ENCODE data around the gene AP1B1.
A peak's percentile ranks its signal among the peaks of the same experiment; 100 is the strongest.
"Not testable (repeated sequence)": the region's sequence is repeated elsewhere in the genome, so short reads cannot be mapped to it uniquely, and the experiment has no call there.

Gene AP1B1

DNA sequence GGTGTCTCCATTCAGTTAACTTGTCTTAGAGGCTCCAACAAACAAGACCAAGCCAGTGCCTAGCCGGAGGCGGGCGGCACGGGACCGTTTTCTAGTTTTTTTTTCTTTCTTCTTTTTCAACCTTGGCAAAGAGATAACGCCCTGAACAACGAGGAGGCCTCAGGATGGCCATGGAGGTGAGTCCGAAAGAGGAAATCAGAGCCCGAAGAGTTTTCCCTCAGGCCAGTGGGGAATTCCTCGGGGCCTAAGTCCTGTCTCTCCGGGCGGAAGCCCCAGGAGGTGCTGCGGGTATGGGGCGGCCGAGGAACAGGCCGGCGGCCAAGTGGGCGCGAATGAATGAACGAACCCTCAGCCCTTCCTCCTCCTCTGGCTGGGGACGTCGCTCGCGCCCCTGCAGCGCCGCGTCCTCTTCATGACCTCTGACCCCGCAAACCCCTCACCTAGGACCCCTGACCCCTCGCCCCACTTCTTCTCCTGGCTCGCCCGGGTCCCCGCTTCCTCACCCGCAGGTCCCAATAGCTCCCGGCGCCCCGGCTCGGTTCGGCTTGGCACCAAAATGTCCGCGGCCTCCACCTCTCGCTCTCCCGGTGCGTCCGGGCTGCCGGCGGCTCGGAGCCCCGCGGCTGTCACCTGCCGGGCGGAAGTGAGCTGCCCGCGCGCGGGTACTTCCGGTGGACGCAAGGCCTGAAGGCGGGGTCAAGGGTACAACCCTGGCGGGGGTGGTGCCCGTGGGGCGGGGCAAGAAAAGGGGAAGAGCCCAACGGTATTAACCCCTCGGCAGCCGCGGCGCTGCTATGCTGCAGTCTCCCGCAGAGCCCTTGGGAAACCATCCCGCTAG lies at the start of gene AP1B1:
AP1B1 (minus strand) TSS at position 650 of the 838 bp plus-strand sequence. CDS start 21,327 bp downstream, outside the sequence.
- DNase-seq: peak; percentile 96

DNA sequence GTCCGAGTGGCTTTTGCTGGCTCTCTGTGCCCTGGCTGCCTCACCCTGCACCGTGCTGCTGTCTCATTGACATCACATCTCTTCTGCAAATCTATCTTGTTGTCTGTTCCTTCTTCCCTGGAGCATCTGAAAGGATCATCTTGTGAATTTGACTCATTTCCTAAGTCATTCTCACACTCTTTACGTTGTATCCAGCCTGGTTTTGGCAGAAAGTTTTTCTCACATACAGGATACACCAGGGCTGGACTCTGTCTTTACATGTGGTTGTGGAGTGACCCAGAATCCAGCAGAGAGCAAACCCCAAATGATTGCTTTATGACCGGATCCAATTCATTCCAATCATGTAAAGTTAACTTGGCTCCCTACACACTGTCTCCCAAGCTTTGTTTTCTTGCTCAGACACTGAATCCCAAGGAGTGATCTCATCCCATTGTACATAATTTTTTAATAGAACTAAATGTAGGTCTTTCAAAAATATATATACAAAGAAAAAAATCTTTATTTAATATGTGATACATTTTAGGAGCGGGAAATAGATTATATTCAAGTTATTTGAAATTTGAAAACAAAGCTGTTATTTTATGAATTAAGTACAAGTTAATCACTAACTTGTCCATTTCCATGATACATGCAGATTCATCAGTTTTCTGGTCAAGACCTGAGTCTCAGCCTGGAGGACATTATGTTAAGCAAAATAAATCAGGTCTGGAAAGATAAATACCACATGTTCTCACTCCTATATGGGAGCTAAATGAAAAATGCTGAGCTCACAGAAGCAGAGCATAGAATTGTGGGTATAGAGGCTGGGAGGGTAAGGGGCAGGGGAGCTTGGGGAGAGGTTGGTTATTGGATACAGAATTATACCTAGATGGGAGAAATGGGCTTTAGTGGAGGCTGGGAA lies 47.1 kb upstream of the AP1B1 start:
- no peak for DNase-seq

DNA sequence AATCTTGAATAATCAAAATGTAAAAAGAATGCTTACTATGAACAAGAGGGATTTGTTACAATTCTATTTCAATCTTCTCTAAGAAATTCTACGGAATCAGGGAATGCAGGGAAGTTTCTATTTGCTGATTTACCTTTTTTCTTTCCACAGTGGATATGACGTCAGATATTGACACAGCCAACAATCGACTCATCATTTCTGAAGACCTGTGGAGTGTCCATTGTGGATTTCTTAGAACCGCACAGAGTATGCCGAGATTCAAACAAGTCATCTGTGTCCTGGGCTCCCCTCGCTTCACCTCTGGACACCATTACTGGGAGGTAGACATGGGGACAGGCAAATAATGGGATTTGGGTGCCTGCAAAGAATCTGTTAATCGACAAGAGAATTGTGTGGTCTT lies 45.9 kb upstream of the AP1B1 start:
- peak; percentile 62 for DNase-seq

DNA sequence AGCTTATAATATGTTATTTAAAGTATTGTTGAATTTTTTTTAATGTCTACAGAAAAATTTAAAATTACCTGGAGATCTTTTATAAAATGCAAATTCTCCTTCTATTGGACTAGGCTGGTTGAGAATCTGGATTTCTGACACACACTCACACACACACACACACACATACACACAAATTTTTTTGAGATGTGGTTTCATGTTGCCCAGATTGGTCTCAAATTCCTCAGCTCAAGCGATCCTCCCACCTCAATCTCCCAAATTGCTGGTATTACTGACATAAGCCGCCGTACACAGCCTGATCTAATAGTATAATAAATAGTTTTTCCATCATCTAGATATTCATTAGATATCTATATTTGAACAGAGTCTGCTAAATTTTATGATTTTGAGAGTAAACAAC lies 45.5 kb upstream of the AP1B1 start:
- peak; percentile 41 for DNase-seq

DNA sequence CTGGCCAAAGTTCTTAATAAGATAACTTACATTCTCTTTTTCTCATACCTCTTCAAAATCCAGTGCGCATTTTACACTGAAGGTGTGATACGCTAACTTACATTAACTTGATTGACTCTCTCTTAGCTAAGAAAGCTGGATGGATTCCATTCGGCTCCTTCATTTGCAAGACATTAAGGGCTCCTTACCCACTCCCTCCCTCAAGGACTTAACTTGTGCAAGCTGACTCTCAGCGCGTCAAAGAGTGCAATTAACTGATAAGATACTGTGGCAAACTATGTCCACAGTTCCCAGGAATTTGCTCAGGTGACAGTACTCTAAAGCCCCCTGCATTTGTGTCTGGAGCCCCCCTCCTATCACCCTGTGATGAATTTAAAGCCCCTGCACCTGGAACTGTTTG lies 43.6 kb upstream of the AP1B1 start:
- peak; percentile 9 for DNase-seq

DNA sequence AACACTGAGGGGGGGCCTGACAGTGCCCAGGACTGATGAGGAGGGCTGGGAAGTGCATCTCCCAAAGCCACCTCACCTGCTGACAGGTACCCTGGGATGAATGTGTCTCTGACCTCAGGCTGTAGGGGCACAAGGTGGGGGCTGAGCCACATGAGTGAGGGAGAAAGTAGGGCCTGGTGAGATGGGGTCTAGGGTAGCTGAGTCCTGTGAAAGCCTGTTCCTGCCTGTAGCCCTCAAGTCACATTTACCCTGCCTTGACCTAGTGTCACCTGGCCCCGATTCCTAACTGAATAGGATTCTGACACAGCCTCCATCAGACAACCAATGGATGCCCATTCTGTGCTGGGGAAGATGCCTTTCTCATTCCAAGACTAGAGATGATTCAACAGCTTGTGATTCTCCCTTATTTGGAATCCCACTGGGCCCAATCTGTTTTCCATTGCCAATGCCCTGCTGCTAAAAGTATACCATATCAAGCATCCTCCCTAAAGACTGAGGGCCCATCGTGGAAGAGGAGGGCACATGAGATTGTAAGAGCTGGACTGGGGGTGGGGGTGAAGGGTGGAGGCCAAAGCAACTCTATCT lies 38.9 kb upstream of the AP1B1 start:
- DNase-seq: no peak

DNA sequence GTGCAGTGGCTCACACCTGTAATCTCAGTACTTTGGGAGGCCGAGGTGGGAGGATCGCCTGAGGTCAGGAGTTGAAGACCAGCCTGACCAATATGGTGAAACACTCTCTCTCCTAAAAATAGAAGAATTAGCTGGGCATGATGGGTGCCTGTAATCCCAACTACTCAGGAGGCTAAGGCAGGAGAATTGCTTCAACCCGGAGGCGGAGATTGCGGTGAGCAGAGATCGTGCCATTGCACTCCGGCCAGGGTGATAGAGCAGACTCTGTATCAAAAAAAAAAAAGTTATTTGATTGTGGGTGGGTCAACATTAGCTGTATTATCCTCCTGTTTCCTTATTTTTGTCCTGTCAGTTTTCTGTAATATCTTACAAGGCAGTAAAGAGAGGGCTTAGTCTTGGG lies 38.1 kb upstream of the AP1B1 start:
- DNase-seq: no peak

DNA sequence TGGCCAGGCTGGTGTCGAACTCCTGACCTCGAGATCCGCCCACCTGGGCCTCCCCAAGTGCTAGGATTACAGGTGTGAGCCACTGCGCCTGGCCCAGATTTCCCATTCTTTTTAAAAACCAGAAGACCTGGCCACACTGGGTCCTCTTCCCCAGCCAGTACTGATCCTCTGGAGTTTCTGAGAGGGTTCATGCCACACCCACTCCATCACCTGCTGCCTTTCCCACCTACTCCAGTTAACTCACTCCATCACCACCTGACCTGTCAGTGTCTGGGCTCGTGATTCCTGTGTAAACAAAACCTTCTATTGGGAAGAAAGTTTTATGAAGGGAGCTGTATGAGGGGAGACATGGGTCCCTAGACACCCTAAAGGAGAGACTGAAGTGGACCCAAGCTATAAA lies 30.3 kb upstream of the AP1B1 start:
- not testable (repeated sequence) for DNase-seq

DNA sequence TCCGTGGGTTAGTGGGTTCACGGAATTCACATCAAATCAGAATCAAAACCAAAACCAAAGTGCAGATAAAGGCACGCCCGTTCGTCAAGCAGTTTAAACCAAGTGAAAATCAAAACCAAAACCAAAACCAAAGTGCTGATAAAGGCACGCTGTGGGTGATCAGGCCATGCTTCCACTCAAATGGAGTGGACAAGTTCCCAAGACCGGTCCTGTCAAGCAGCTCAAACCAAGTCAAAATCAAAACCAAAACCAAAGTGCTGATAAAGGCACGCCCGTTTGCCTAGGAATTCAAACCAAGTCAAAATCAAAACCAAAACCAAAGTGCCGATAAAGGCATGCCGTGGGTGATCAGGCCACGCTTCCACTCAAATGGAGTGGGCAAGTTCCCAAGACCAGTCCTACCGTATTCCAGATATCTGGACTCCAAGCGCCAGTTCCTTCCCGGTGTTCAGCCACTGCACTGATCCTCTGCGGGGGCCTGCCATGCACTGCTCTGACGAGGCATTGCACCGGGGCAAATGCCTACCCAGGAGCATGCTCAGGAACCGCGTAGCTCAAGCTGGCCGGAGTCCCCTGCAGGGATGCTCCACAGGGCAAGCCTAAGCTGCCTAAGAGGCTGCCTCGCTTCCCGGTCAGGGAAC lies 26.7 kb upstream of the AP1B1 start:
- DNase-seq: not testable (repeated sequence)

DNA sequence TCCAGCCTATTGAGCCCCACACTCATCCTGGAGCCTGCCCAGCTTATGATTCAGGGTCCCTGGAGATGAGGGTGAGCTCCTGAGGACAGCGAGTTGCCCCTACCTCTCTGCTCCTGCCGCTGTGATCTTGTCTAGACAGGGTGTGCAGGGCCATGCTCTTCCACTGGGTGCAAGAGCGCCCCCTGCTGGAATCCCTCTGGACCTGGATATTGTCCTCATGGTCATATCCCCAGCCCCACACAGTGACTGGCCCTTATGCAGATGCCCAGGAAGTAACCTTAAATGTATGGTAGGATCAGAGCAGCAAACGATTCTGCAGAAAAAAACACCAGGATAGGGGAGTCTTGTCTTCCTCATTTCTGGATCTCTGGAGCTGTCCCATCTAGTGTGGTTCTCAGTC lies 24.4 kb upstream of the AP1B1 start:
- DNase-seq: peak; percentile 38

DNA sequence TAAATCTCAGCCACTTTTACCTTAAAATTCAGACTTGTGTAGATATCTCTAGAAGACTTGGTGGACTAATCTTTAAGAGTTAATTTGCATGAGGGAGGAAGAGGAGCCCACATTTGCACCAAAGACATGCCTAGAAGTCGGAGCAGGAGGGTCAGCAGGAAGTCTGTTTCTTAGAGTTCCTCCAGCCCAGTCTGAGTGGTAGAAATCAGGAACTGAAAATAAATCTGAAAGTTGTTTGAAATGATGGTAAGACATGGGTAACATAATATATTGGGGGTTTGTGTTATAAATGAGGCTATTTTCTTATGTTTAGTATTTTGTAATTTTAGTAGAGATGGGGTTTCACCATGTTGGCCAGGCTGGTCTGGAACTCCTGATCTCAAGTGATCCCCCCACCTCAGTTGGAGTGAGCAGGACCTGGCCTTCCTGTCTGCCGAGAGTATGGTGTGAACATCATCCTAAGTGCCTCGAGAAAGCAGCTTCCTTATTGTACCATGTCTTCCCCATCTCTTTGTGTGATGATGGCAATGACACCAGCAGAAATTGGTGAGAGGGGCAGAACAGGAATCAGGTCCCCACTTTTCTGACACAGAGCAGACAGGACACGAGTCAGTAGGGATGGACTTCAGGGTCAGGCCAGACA lies 23.3 kb upstream of the AP1B1 start:
- not testable (repeated sequence) for DNase-seq

DNA sequence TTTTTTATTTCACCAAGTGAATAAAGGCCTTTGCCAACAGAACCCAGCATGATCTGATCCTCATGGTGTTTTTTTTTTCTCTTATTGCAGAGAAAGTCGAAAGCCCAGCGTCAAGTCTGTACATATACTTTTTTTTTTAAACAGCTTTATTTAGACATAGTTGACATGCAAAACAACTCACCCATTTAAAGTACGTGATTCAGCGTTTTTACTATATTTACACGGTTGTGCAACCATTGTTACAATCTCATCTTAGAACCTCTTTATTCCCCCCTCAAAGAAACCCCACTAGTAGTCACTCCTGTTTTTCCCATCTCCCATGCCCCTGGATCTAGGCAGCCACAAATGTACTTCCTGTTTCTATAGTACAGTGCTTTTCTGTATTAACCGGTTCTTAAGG lies 20.6 kb upstream of the AP1B1 start:
- DNase-seq: no peak

DNA sequence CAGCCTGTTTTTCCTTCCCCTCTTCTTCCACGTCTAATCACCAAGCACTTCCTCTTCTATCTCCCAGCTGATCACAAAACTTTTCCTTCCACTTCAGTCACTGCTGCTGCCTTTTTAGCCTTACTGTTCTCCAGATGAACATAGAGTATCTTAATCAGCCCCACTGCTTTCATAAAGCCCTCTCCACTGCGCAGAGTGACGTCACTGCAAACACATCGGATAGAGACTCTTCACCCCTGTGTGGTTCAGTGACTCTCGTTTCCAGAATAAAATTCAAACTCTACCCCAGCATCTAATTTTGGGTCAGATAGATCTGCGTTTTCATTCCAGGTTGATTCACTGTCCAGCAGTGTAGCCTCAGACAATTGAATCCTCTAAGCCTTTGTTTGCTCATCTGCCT lies 13.2 kb upstream of the AP1B1 start:
- not testable (repeated sequence) for DNase-seq

DNA sequence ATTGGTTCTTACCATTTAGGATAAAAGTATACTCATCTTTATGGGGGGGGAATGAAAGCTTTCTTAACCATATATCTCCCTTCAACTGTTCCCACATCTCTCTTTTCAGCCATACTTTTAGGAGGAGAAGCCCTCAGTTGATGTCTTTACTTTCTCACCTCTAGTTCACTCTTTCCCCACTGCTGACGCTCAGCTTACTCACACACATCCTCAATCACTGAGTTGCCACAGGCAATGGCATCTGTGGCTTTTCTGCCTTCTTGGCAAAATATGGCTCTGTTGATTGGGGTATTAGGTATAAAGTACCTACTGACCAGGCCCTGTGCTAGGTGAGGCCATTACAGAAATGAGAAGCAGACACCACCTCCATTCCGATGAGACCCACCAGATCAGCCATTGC lies 12.2 kb upstream of the AP1B1 start:
- no peak for DNase-seq

DNA sequence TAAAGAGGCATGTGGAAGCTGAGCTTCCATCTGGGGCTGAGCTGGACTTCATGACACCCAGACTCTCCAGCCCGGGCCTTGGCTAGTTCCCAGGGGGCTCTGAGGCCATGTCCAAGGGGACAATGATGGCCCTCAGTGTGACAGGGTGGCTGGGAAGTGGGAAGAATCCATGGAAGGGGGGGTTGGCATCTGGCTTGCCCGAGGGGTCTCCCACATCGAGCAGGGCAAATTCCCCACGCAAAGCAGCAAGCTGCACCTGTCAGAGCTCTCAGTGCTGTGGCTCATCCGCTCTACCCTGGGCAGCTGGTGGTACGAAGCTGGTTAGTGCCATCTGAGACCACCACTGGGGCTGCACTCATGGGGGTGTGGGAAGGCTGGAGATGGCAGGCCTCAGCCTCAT lies 9.4 kb upstream of the AP1B1 start:
- no peak for DNase-seq

DNA sequence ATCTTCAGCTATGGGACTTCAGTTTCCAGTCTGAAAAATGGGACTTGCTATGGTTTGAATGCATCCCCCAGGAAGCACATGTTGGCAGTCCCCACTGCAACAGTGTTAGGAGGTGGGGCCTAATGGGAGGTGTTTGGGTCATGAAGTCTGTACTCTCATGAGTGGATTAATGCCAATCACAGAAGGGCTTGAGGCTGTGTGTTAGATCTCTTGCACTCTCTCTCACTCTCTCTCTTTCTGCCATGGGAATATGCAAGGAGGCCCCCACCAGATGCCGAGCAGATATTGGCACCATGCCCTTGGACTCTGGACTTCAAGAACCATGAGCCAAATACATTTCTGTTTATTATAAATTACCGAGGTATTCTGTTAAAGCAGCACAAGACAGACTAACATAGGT lies 7.8 kb upstream of the AP1B1 start:
- DNase-seq: peak; percentile 61

DNA sequence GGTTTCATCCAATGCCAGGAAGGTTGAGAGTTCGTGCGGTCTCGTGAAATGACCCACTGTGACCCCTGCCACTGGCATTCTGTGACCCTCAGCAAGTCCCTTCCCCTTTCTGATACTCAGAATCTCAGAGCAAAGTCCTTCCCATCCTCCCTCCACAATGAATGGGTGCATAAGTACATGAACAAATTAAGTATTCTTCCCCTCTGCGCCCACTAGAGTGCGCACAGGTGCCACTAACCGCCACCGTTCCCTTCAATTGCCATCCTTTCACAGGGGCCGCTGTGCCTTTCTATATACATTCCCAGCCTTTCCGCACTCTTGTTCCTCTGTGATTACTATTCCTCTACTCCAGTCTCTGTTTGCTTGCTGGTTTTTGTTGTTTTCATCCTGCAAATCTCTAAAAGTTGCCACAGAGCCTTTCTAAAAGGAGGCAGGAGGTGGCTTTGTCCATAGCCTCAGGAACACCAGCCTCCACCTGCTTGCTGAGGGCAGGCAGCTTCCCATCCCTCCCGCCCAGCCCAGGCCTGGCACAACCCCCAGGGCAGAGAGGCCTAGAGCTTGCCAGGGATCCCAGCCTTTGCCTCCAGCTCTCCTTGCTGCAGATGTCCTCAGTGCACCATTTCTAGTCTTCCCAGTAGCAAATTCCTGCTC lies 6.7 kb upstream of the AP1B1 start:
- DNase-seq: peak; percentile 91

DNA sequence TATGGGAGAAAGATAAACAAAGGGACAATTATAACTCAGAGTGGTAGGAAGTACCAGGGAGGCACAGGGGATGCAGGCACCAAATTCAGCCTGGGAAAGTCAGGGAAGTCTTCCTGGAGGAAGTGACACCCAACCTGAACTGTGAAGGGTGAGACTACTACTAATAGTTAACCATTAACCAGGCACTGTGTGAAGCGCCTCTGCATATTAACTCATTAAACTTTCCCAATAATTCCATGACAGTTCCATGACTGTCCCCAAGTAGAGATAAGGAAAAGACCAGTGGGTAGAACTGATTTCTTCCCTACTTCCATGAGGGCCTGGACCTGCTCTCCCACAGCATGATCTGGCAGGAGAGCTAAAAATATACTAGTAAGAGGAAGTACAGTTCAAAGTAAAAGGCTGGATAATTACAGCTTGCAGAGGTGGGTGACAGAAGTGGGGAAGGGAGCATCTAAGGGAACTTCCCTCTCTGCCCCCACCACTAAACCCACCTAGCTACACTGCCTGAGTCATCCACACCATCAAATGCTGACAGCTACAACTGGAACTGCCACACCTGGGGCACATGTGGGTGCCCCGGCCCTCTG lies 4.7 kb upstream of the AP1B1 start:
- DNase-seq: no peak

DNA sequence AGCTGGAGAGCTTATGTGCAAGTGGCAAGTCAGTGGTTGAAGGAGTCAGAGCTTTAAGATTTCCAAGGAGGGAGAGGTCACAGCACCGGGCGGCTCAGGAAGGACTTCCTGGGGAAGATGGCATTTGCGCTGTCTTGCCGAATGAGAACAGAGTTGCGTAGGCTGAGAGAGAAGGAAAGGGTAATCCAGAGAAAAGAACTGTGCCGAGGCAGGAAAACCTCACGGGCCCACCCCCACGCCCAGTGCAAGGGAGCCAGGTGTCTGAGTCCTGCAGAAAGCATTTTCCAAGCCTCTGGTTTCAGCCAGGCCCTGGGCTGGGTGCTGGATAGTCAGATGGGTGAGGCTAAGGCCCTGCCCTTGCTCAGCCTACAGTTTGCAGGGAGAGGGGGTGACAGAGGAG lies 3.2 kb upstream of the AP1B1 start:
- DNase-seq: no peak

DNA sequence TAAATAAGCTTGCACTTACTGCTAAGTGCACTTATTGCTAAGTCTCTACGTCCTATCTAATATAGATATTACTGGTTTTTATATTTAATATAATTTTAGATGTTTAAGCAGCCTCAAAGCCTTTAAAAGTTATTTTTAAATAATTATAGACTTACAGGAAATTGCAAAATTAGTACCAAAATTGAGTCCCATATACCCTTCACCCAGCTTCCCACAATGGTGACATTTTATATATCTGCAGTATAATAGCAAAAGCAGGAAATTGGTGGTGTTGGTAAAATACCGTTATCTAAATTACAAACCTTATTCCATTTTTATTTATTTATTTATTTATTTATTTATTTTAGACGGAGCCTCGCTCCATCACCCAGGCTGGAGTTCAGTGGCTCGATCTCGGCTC lies 1.9 kb upstream of the AP1B1 start:
- DNase-seq: no peak

DNA sequence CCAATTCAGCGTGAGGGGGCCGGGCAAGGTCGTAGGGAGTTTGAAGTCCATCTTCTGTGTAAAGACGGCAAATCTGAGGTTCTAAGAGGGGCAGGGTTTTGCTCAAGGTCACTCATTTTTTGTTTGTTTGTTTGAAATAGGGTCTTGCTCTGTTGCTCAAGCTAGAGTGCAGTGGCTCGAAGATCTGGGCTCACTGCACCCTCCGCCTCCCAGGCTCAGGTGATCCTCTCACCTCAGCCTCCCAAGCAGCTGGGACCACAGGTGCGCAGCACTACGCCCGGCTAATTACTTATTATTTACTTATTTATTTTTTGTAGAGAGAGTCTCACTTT lies 355 bp upstream of the AP1B1 start:
- DNase-seq: no peak

DNA sequence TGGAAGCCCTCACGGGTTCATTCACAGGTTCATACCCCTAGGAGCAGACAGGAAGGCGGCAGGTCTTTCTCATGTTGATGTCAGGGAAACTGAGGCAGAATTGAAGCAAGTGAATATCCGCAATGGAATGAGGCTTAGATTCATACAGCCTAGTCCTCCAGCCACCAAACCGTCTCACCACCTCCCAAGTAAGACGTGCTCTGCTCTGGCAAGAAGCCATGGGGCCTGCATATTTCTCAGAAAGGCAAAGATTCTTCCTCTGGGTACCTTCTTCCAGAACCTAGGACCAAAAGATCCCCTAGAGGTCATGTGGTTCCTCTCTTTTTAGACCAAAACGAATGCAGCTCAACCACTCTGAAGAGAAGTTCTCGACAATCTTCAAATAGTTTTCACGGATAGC lies 1.7 kb downstream of the AP1B1 start:
- DNase-seq: no peak

Measured in NCI-H82 (cell line).